ENCODE measurements around the gene KL. TPM values are rescaled to one million over a fixed set of nuclear protein-coding genes. Genes with fewer than 3 reads are reported as not detected.

The KL gene
- total and polyA plus RNA-seq, 2 experiments from 2014 or later = not detected

GRCh38 chr13:33090755-33091414 is 74.7 kb downstream of the KL start:
- no peaks in the 10 kb centered on the region for H3K9me3 ChIP-seq (ENCODE audit: low read depth)
- no peaks in the 10 kb centered on the region for H3K36me3 ChIP-seq
- no peaks in the 10 kb centered on the region for H3K4me1 ChIP-seq (ENCODE audit: low read depth)
- no peak overlapping the region for H3K27ac ChIP-seq
- H3K4me3 ChIP-seq = no peak overlapping the region
- no peak for DNase-seq (ENCODE audit: low read depth in 1 of 2, low spot score in 1 of 2)
- TF ChIP-seq CTCF (IDR thresholded peaks at IDR 0.05; ENCODE audit: low read depth, low read length) = no peak
- H3K27me3 ChIP-seq = no peaks in the 10 kb centered on the region

- no peak for DNase-seq (ENCODE audit: low read depth in 1 of 2, low spot score in 1 of 2)
- TF ChIP-seq CTCF (IDR thresholded peaks at IDR 0.05; ENCODE audit: low read depth, low read length) = no peak
- H3K27me3 ChIP-seq = no peaks in the 10 kb centered on the region
- H3K27ac ChIP-seq = no peak overlapping the region
- H3K9me3 ChIP-seq (ENCODE audit: low read depth) = no peaks in the 10 kb centered on the region
- H3K4me3 ChIP-seq = no peak overlapping the region
- no peaks in the 10 kb centered on the region for H3K4me1 ChIP-seq (ENCODE audit: low read depth)
- no peaks in the 10 kb centered on the region for H3K36me3 ChIP-seq
Observed at GRCh38 chr13:33091415-33091774, 75.2 kb downstream of the KL start.

- no peaks in the 10 kb centered on the region for H3K4me1 ChIP-seq (ENCODE audit: low read depth)
- H3K9me3 ChIP-seq (ENCODE audit: low read depth) = no peaks in the 10 kb centered on the region
- no peak overlapping the region for H3K4me3 ChIP-seq
- TF ChIP-seq CTCF (IDR thresholded peaks at IDR 0.05; ENCODE audit: low read depth, low read length) = no peak
- H3K27ac ChIP-seq = no peak overlapping the region
- no peak for DNase-seq (ENCODE audit: low read depth in 1 of 2, low spot score in 1 of 2)
- H3K27me3 ChIP-seq = no peaks in the 10 kb centered on the region
- H3K36me3 ChIP-seq = no peaks in the 10 kb centered on the region
Observed at GRCh38 chr13:33092073-33092987, 76.1 kb downstream of the KL start.

- H3K36me3 ChIP-seq = no peaks in the 10 kb centered on the region
- no peak for DNase-seq (ENCODE audit: low read depth in 1 of 2, low spot score in 1 of 2)
- H3K27ac ChIP-seq = no peak overlapping the region
- no peaks in the 10 kb centered on the region for H3K4me1 ChIP-seq (ENCODE audit: low read depth)
- no peaks in the 10 kb centered on the region for H3K9me3 ChIP-seq (ENCODE audit: low read depth)
- TF ChIP-seq CTCF (IDR thresholded peaks at IDR 0.05; ENCODE audit: low read depth, low read length) = no peak
- H3K27me3 ChIP-seq = no peaks in the 10 kb centered on the region
- H3K4me3 ChIP-seq = no peak overlapping the region
Observed at GRCh38 chr13:33096886-33097605, 80.8 kb downstream of the KL start.

- H3K4me3 ChIP-seq = no peak overlapping the region
- H3K36me3 ChIP-seq = peaks cover under 1% of the 10 kb centered on the region
- H3K4me1 ChIP-seq (ENCODE audit: low read depth) = no peaks in the 10 kb centered on the region
- DNase-seq (ENCODE audit: low read depth in 1 of 2, low spot score in 1 of 2) = no peak
- no peaks in the 10 kb centered on the region for H3K9me3 ChIP-seq (ENCODE audit: low read depth)
- H3K27ac ChIP-seq = no peak overlapping the region
- H3K27me3 ChIP-seq = no peaks in the 10 kb centered on the region
- no peak for TF ChIP-seq CTCF (IDR thresholded peaks at IDR 0.05; ENCODE audit: low read depth, low read length)
Observed at GRCh38 chr13:33099860-33100259, 83.6 kb downstream of the KL start.

All from cardiac muscle cell (in vitro differentiated cells and primary cell).